ENCODE results near the gene ARHGAP31. TPM values are rescaled to one million over a fixed set of nuclear protein-coding genes. Genes with fewer than 3 reads are reported as not detected.

Gene ARHGAP31
- total and polyA plus RNA-seq, 7 experiments from 2014 or later: 1.2 to 11.9 (median 3.0) TPM

DNA sequence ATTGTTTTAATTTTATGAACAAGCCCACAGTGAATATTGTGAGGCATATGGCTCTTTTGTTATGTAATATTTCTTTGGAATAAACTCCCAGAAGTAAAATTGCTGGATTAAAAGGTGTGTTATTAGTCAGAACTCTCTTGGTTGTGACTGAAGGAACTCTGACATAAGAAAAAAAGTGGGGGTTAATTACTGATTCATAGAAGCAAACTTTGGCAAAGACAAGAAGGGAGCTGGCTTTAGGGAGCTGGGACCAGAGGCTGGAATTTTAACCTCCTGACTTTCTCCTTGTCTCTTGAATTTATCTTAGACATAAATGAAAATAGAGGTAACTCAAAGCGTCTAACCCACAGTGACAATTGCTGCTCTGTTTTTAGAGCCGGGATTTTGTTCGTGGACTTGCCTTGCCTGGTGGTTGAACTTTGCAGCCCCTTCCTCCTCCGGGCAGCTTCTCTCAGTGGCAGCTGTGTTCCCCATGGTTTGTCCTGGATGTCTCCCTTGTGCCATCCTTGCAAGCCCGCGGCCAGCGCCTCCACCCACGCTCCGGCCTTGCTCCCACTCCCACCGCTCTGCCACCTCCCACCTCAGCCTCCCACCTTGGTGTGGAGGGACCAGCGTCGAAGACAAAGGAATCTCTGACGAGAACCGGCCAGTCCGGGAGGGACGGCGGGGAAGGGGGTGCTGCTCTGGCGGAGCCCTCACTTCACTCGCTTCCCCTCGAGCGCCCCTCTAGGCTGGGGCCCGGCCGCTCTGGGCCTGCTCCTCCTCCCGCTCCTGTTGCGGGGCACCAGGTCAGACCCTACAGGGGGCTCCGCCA lies 28.0 kb downstream of the ARHGAP31 start:
- Mint-ChIP-seq H3K27ac (peak overlapping the region in 8 of 9 donors; percentile 44 to 97 (median 90)), H3K36me3 (no peaks in the 10 kb centered on the region), H3K4me3 (peak overlapping the region; percentile 61 to 90 (median 82)), H3K9me3 (no peaks in the 10 kb centered on the region), H3K4me1 (peaks cover 12 to 30% (median 21%) of the 10 kb centered on the region in 7 donors), H3K27me3 (peaks cover 0 to 60% (median 0%) of the 10 kb centered on the region in 5 donors)
- no peaks in the 10 kb centered on the region for H3K36me3 ChIP-seq (ENCODE audit: control insufficient read depth in 2 of 3, insufficient read depth in 3 of 3, low read length in 3 of 3)
- peak overlapping the region; percentile 81 for H3K27ac ChIP-seq (ENCODE audit: low read depth, low read length)
- peak in 4 of 9 donors; percentile 4 to 15 (median 9) for DNase-seq
- H3K4me3 ChIP-seq (ENCODE audit: low read length): peak overlapping the region; percentile 65
- ChIA-PET POLR2A (interaction anchor here (0.5 to 2.2 kb wide), 9 partner anchors 22 to 176 kb away, joined by 3 to 24 read pairs (median 3); partner anchors contain the start of genes ARHGAP31, B4GALT4 and TIMMDC1), CTCF (interaction anchor here (0.9 to 1.6 kb wide), 5 partner anchors 27 to 81 kb away, joined by 3 to 6 read pairs (median 4); partner anchors contain the start of gene B4GALT4)
- H3K4me1 ChIP-seq (ENCODE audit: control insufficient read depth in 2 of 2, insufficient read depth in 2 of 2, low read length in 2 of 2): peaks cover 10 to 14% of the 10 kb centered on the region in 2 donors
- intact Hi-C loops (cut with micrococcal nuclease): loop anchor here (2.0 kb wide), 3 partner anchors 31 to 773 kb away; partner anchors contain the start of gene GSK3B (in 1 of the 2)
- ATAC-seq: no peak
- H3K9me3 ChIP-seq (ENCODE audit: control insufficient read depth in 2 of 3, low read length in 3 of 3): no peaks in the 10 kb centered on the region
- no peaks in the 10 kb centered on the region for H3K27me3 ChIP-seq (ENCODE audit: control insufficient read depth in 2 of 2, insufficient read depth in 2 of 2, low read length in 2 of 2)

DNA sequence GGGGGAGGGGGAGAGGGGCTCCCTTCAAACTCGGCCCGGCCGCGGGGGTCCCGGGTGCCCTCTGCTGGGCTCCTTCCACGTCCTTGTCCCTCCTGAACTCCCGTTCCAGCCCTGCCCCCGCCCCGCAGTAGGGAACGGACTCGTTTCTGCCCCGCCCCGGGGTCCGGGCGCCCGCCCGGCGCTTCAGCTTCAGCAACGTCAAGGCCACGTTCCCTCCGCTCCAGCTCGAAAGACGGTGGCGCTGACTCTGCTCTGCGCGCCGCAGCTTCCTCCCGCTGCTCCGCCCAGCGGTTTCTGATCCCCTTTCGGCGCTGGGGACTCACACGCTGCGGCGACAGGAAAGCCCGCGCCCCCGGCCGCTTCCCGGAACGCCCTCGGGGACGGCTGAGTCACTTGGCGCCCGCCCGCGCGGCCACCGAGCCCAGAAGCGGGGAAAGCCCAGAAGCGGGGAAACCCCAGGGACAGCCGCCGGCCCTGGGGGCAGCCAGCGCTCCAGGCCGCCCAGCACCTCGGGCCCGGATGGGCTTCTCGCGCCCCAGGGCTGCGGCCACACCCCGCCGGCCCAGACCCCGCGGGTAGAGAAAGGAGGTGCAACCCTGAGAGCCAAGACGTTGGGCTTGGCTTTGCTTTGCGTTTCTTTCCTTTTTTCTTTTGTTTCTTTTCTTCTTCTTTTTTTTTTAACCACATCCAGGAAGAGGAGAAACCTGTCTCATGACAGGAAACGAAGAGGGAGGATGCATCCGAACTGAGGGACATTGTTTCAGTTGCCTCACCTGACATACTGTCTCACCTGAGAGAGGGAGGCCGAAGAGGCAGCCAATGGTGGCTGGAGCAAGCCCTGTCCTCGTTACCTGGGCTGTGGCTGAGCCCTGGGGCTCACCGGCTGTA lies 28.9 kb downstream of the ARHGAP31 start:
- POLR2A ChIA-PET: interaction anchor here (0.5 to 2.2 kb wide), 9 partner anchors 23 to 176 kb away, joined by 3 to 24 read pairs (median 3); partner anchors contain the start of genes ARHGAP31, B4GALT4 and TIMMDC1
- peak; percentile 77 to 96 (median 81) for DNase-seq
- peaks cover 0 to 57% (median 0%) of the 10 kb centered on the region in 5 donors for H3K27me3 Mint-ChIP-seq
- Histone ChIP-seq H3K4me1 (ENCODE audit: control insufficient read depth in 2 of 2, insufficient read depth in 2 of 2, low read length in 2 of 2) (peaks cover 10 to 14% of the 10 kb centered on the region in 2 donors), H3K27ac (ENCODE audit: low read depth, low read length) (peak overlapping the region; percentile 81), H3K27me3 (ENCODE audit: control insufficient read depth in 2 of 2, insufficient read depth in 2 of 2, low read length in 2 of 2) (no peaks in the 10 kb centered on the region), H3K9me3 (ENCODE audit: control insufficient read depth in 2 of 3, low read length in 3 of 3) (no peaks in the 10 kb centered on the region), H3K36me3 (ENCODE audit: control insufficient read depth in 2 of 3, insufficient read depth in 3 of 3, low read length in 3 of 3) (no peaks in the 10 kb centered on the region), H3K4me3 (ENCODE audit: low read length) (peak overlapping the region; percentile 65)
- peaks cover 12 to 30% (median 21%) of the 10 kb centered on the region in 7 donors for H3K4me1 Mint-ChIP-seq
- no peaks in the 10 kb centered on the region for H3K9me3 Mint-ChIP-seq
- CTCF ChIA-PET: interaction anchor here (0.9 to 1.6 kb wide), 5 partner anchors 28 to 82 kb away, joined by 3 to 6 read pairs (median 4); partner anchors contain the start of gene B4GALT4
- intact Hi-C loops (cut with micrococcal nuclease): loop anchor here (1.0 to 2.0 kb wide), 12 partner anchors 29 to 772 kb away; partner anchors contain the start of genes ARHGAP31 (in 2 of the 2), TIMMDC1 (in 2 of the 2), TMEM39A (in 2 of the 2) and COX17 (in 1 of the 2)
- peak overlapping the region; percentile 90 to 99 (median 95) for H3K27ac Mint-ChIP-seq
- H3K36me3 Mint-ChIP-seq: no peaks in the 10 kb centered on the region
- peak overlapping the region; percentile 84 to 96 (median 90) for H3K4me3 Mint-ChIP-seq
- ATAC-seq: peak; percentile 90

DNA sequence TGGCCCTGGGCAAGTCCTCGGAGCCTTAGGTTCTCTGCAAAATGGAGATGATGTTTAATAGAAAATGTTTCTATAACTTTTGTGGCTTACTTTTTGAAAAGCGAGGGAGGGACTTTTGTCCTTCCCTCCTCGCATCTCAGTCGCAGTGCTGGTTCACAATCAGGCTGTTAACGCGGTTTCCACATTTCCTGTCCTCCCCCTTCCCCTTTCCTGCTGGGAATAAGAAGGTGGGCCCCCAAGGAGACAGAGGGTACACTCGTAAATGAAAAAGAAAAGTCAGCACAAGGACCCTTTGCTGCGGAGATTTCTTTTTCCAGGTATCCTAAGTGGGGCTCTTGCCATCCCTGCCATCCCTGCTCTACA lies 29.5 kb downstream of the ARHGAP31 start:
- intact Hi-C loops (cut with micrococcal nuclease): loop anchor here (1.0 to 2.0 kb wide), 12 partner anchors 29 to 772 kb away; partner anchors contain the start of genes ARHGAP31 (in 2 of the 2), TIMMDC1 (in 2 of the 2), TMEM39A (in 2 of the 2) and COX17 (in 1 of the 2)
- CTCF ChIA-PET: no interaction called here
- peaks cover 10 to 14% of the 10 kb centered on the region in 2 donors for H3K4me1 ChIP-seq (ENCODE audit: control insufficient read depth in 2 of 2, insufficient read depth in 2 of 2, low read length in 2 of 2)
- H3K27ac Mint-ChIP-seq: peak overlapping the region; percentile 90 to 99 (median 95)
- no peak for ATAC-seq
- no peaks in the 10 kb centered on the region for H3K9me3 Mint-ChIP-seq
- no peaks in the 10 kb centered on the region for H3K27me3 ChIP-seq (ENCODE audit: control insufficient read depth in 2 of 2, insufficient read depth in 2 of 2, low read length in 2 of 2)
- H3K4me3 ChIP-seq (ENCODE audit: low read length): peak overlapping the region; percentile 65
- no peak for DNase-seq
- H3K27ac ChIP-seq (ENCODE audit: low read depth, low read length): peak overlapping the region; percentile 81
- peak overlapping the region; percentile 84 to 96 (median 90) for H3K4me3 Mint-ChIP-seq
- peaks cover 12 to 30% (median 21%) of the 10 kb centered on the region in 7 donors for H3K4me1 Mint-ChIP-seq
- peaks cover 0 to 63% (median 0%) of the 10 kb centered on the region in 5 donors for H3K27me3 Mint-ChIP-seq
- H3K36me3 ChIP-seq (ENCODE audit: control insufficient read depth in 2 of 3, insufficient read depth in 3 of 3, low read length in 3 of 3): no peaks in the 10 kb centered on the region
- H3K9me3 ChIP-seq (ENCODE audit: control insufficient read depth in 2 of 3, low read length in 3 of 3): no peaks in the 10 kb centered on the region
- H3K36me3 Mint-ChIP-seq: no peaks in the 10 kb centered on the region
- POLR2A ChIA-PET: no interaction called here

DNA sequence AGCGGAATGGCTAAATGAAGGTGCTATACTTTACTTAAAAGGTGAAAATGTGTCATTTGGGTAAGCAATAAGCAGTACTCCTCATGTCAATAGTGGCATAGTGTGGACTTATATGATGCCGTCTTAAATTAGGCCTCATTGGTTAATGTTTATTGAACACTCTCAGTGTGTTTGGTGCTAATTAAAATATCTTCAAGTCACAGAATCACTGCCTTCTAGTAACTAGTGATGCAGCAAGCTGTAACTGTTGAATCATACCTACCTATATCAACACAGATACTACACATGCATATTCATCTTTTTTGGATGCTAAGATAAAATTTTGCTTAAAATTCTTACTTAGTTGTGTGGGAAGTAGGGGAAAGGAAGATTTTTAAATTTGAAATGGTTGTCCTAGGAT lies 30.7 kb downstream of the ARHGAP31 start:
- H3K27me3 Mint-ChIP-seq: peaks cover 0 to 60% (median 0%) of the 10 kb centered on the region in 5 donors
- H3K27ac Mint-ChIP-seq: peak overlapping the region in 4 of 9 donors; percentile 14 to 97 (median 72)
- ChIA-PET POLR2A (interaction anchor here (1.6 kb wide), 1 partner anchor 30 kb away, joined by 8 read pairs; the partner anchor contains the start of gene ARHGAP31), CTCF (no interaction called here)
- H3K4me3 ChIP-seq (ENCODE audit: low read length): no peak overlapping the region
- H3K4me1 Mint-ChIP-seq: peaks cover 6 to 30% (median 21%) of the 10 kb centered on the region in 7 donors
- H3K9me3 Mint-ChIP-seq: no peaks in the 10 kb centered on the region
- ATAC-seq: no peak
- no peaks in the 10 kb centered on the region for H3K36me3 ChIP-seq (ENCODE audit: control insufficient read depth in 2 of 3, insufficient read depth in 3 of 3, low read length in 3 of 3)
- H3K4me1 ChIP-seq (ENCODE audit: control insufficient read depth in 2 of 2, insufficient read depth in 2 of 2, low read length in 2 of 2): peaks cover 10 to 14% of the 10 kb centered on the region in 2 donors
- intact Hi-C loops (cut with micrococcal nuclease): no loop called here
- peaks cover 0 to 3% (median 0%) of the 10 kb centered on the region in 5 donors for H3K36me3 Mint-ChIP-seq
- no peak overlapping the region for H3K27ac ChIP-seq (ENCODE audit: low read depth, low read length)
- H3K27me3 ChIP-seq (ENCODE audit: control insufficient read depth in 2 of 2, insufficient read depth in 2 of 2, low read length in 2 of 2): no peaks in the 10 kb centered on the region
- DNase-seq: no peak
- H3K9me3 ChIP-seq (ENCODE audit: control insufficient read depth in 2 of 3, low read length in 3 of 3): no peaks in the 10 kb centered on the region
- no peak overlapping the region for H3K4me3 Mint-ChIP-seq

DNA sequence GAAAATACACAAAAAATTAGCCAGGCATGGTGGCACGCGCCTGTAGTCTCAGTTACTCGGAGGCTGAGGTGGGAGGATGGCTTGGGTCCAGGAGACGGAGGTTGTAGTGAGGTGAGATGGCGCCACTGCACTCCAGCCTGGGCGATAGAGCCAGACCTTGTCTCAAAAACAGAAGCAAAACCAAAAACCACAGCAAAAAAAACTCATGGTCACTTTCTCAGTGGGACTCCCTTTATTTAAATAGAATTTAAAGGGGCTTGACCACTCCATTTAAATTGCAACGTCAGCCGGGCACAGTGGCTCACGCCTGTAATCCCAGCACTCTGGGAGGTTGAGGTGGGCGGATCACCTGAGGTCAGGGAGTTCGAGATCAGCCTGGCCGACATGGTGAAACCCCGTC lies 32.8 kb downstream of the ARHGAP31 start:
- Histone ChIP-seq H3K9me3 (ENCODE audit: control insufficient read depth in 2 of 3, low read length in 3 of 3) (no peaks in the 10 kb centered on the region), H3K4me1 (ENCODE audit: control insufficient read depth in 2 of 2, insufficient read depth in 2 of 2, low read length in 2 of 2) (peaks cover 10 to 14% of the 10 kb centered on the region in 2 donors), H3K36me3 (ENCODE audit: control insufficient read depth in 2 of 3, insufficient read depth in 3 of 3, low read length in 3 of 3) (no peaks in the 10 kb centered on the region), H3K27me3 (ENCODE audit: control insufficient read depth in 2 of 2, insufficient read depth in 2 of 2, low read length in 2 of 2) (no peaks in the 10 kb centered on the region), H3K27ac (ENCODE audit: low read depth, low read length) (no peak overlapping the region), H3K4me3 (ENCODE audit: low read length) (no peak overlapping the region)
- DNase-seq (no peak), ATAC-seq (no peak)
- Mint-ChIP-seq H3K4me1 (peaks cover 6 to 28% (median 18%) of the 10 kb centered on the region in 7 donors), H3K27me3 (peaks cover 0 to 49% (median 0%) of the 10 kb centered on the region in 5 donors), H3K4me3 (no peak overlapping the region), H3K9me3 (no peaks in the 10 kb centered on the region), H3K36me3 (peaks cover 0 to 3% (median 0%) of the 10 kb centered on the region in 5 donors), H3K27ac (no peak overlapping the region)
- POLR2A ChIA-PET: interaction anchor here (0.7 kb wide), 1 partner anchor 33 kb away, joined by 3 read pairs; the partner anchor contains the start of gene ARHGAP31
- CTCF ChIA-PET: no interaction called here
- intact Hi-C loops (cut with micrococcal nuclease): no loop called here

DNA sequence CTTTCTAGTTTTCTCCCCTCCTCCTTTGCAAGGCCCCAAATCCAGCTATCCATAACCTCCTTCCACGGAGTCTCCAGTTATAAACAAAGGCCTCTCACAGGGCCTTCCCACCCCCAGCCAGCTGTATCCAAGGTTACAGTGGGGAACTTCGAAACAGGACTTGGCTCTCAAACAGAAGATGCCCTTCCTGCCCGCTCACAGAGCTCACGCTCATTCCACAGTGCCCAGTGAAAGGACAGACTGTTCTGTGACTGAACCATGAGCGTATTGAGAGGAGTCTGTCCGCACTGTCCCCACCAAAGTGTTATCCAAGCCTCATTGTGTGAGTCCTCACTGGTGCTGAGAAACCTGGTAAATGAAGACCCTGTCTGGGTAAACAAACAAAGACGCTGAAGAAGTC lies 35.4 kb downstream of the ARHGAP31 start:
- H3K27ac ChIP-seq (ENCODE audit: low read depth, low read length): no peak overlapping the region
- H3K27me3 Mint-ChIP-seq: peaks cover 0 to 47% (median 0%) of the 10 kb centered on the region in 5 donors
- no peak overlapping the region for H3K4me3 Mint-ChIP-seq
- no peaks in the 10 kb centered on the region for H3K4me1 ChIP-seq (ENCODE audit: control insufficient read depth in 2 of 2, insufficient read depth in 2 of 2, low read length in 2 of 2)
- no peak overlapping the region for H3K27ac Mint-ChIP-seq
- peaks cover 1 to 8% (median 4%) of the 10 kb centered on the region in 7 donors for H3K4me1 Mint-ChIP-seq
- no peaks in the 10 kb centered on the region for H3K27me3 ChIP-seq (ENCODE audit: control insufficient read depth in 2 of 2, insufficient read depth in 2 of 2, low read length in 2 of 2)
- CTCF ChIA-PET: no interaction called here
- H3K36me3 ChIP-seq (ENCODE audit: control insufficient read depth in 2 of 3, insufficient read depth in 3 of 3, low read length in 3 of 3): no peaks in the 10 kb centered on the region
- H3K36me3 Mint-ChIP-seq: peaks cover 0 to 12% (median 0%) of the 10 kb centered on the region in 5 donors
- POLR2A ChIA-PET: no interaction called here
- no peaks in the 10 kb centered on the region for H3K9me3 ChIP-seq (ENCODE audit: control insufficient read depth in 2 of 3, low read length in 3 of 3)
- no peak for ATAC-seq
- intact Hi-C loops (cut with micrococcal nuclease): no loop called here
- no peaks in the 10 kb centered on the region for H3K9me3 Mint-ChIP-seq
- no peak overlapping the region for H3K4me3 ChIP-seq (ENCODE audit: low read length)
- no peak for DNase-seq
